SK-N-SH treated with all-trans-retinoic acid at 6 μM for 48 hours (cell line): ENCODE measurements around the gene SCLT1.

Experiments
- ATAC-seq: fragments of 200-7000 bp; cut with Tn5 transposase; 3 replicates; pipeline ENCODE4 v1.9.1; 2020; ENCODE audit warnings: mild to moderate bottlenecking, moderate library complexity
- ARNTL ChIP-seq: fragments of 450-650 bp; formaldehyde crosslinking; IDR thresholded peaks from 2 replicates; pipeline ENCODE4 v1.5.0; 2020; ENCODE audit warnings: low read depth, mild to moderate bottlenecking, moderate library complexity, borderline replicate concordance
- BACH2 ChIP-seq: fragments of 250-450 bp; sonication (Bioruptor Pico); IDR thresholded peaks from 2 replicates; pipeline ENCODE4 v1.9.0; 2021; ENCODE audit warnings: mild to moderate bottlenecking, borderline replicate concordance
- CSDC2 ChIP-seq: fragments of 250-450 bp; sonication (Bioruptor Pico); IDR thresholded peaks from 2 replicates; pipeline ENCODE4 v1.5.0; 2020; ENCODE audit warnings: mild to moderate bottlenecking, moderate library complexity
- ESRRG ChIP-seq: fragments of 250-450 bp; sonication (Bioruptor Pico); IDR thresholded peaks from 2 replicates; pipeline ENCODE4 v1.6.1; 2021; ENCODE audit warnings: mild to moderate bottlenecking
- GLIS3 ChIP-seq: fragments of 250-450 bp; sonication (Bioruptor Pico); IDR thresholded peaks from 2 replicates; pipeline ENCODE4 v1.5.0; 2020; ENCODE audit warnings: mild to moderate bottlenecking, moderate library complexity
- ISL1 ChIP-seq: fragments of 250-450 bp; sonication (Bioruptor Pico); IDR thresholded peaks from 2 replicates; pipeline ENCODE4 v2.1.2; 2022; ENCODE audit warnings: mild to moderate bottlenecking, moderate library complexity
- OSR1 ChIP-seq: fragments of 250-450 bp; sonication (Bioruptor Pico); IDR thresholded peaks from 2 replicates; pipeline ENCODE4 v1.8.0; 2022; ENCODE audit warnings: moderate library complexity, mild to moderate bottlenecking, inconsistent platforms
- PPARA ChIP-seq: fragments of 250-450 bp; sonication (Bioruptor Pico); IDR thresholded peaks from 2 replicates; pipeline ENCODE4 v1.5.0; 2020; ENCODE audit warnings: mild to moderate bottlenecking, borderline replicate concordance
- RARB ChIP-seq: fragments of 250-450 bp; sonication (Bioruptor Pico); IDR thresholded peaks from 2 replicates; pipeline ENCODE4 v1.8.0; 2021; ENCODE audit warnings: mild to moderate bottlenecking, moderate library complexity
- SNAI2 ChIP-seq: fragments of 250-450 bp; sonication (Bioruptor Pico); IDR thresholded peaks from 2 replicates; pipeline ENCODE4 v1.5.0; 2020; ENCODE audit warnings: mild to moderate bottlenecking, moderate library complexity
- TOX ChIP-seq: fragments of 250-450 bp; sonication (Bioruptor Pico); IDR thresholded peaks from 2 replicates; pipeline ENCODE4 v1.8.0; 2021; ENCODE audit warnings: mild to moderate bottlenecking, moderate library complexity, borderline replicate concordance
- ZC3H10 ChIP-seq: fragments of 250-450 bp; sonication (Bioruptor Pico); IDR thresholded peaks from 2 replicates; pipeline ENCODE4 v1.5.1; 2021; ENCODE audit warnings: mild to moderate bottlenecking, moderate library complexity
- ZNF70 ChIP-seq: fragments of 450-650 bp; formaldehyde crosslinking; IDR thresholded peaks from 2 replicates; pipeline ENCODE4 v1.5.0; 2020; ENCODE audit warnings: mild to moderate bottlenecking, moderate library complexity
- ZNF8 ChIP-seq: fragments of 450-650 bp; formaldehyde crosslinking; IDR thresholded peaks from 2 replicates; pipeline ENCODE4 v1.5.0; 2020; ENCODE audit warnings: mild to moderate bottlenecking, moderate library complexity
- TF ChIP-seq, protein P1 (sequence below): fragments of 250-450 bp; sonication (Bioruptor Pico); IDR thresholded peaks from 2 replicates; pipeline ENCODE4 v1.8.0; 2021; ENCODE audit warnings: low read depth, mild to moderate bottlenecking, moderate library complexity, borderline replicate concordance
- TF ChIP-seq, protein P2 (sequence below): fragments of 250-450 bp; sonication (Bioruptor Pico); IDR thresholded peaks from 2 replicates; pipeline ENCODE4 v1.5.0; 2020; ENCODE audit warnings: mild to moderate bottlenecking, moderate library complexity
- TF ChIP-seq, protein P3 (sequence below): fragments of 250-450 bp; sonication (Bioruptor Pico); IDR thresholded peaks from 2 replicates; pipeline ENCODE4 v1.5.1; 2020; ENCODE audit warnings: low read depth, mild to moderate bottlenecking, moderate library complexity
- TF ChIP-seq, protein P4 (sequence below): fragments of 250-450 bp; sonication (Bioruptor Pico); IDR thresholded peaks from 2 replicates; pipeline ENCODE4 v1.5.1; 2021; ENCODE audit warnings: mild to moderate bottlenecking, moderate library complexity
- TF ChIP-seq, protein P5 (sequence below): fragments of 250-450 bp; sonication (Bioruptor Pico); IDR thresholded peaks from 2 replicates; pipeline ENCODE4 v1.8.0; 2020; ENCODE audit warnings: mild to moderate bottlenecking, moderate library complexity, borderline replicate concordance

SCLT1 gene

DNA sequence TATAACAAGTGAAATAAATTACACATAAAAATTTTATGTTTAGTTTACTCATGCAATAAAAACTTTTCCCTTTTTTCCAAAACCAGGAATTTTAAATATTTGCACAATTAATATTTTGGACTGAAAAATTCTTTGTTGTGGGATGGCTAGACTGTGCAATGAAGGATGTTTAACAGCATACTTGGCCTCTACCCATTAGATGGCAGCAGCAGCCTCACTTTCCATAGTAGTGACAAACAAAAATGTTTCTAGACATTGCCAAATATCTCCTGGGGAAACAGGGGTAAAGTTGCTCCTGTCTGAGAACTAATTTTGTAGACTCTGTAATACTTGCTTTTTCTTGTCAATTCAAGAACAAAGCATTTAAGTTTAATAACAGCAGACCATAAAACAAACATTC lies 49.8 kb downstream of the SCLT1 start:
- TF ChIP-seq ZNF8 (CRISPR knock-in tag) = no peak
- TF ChIP-seq, protein P1, sequence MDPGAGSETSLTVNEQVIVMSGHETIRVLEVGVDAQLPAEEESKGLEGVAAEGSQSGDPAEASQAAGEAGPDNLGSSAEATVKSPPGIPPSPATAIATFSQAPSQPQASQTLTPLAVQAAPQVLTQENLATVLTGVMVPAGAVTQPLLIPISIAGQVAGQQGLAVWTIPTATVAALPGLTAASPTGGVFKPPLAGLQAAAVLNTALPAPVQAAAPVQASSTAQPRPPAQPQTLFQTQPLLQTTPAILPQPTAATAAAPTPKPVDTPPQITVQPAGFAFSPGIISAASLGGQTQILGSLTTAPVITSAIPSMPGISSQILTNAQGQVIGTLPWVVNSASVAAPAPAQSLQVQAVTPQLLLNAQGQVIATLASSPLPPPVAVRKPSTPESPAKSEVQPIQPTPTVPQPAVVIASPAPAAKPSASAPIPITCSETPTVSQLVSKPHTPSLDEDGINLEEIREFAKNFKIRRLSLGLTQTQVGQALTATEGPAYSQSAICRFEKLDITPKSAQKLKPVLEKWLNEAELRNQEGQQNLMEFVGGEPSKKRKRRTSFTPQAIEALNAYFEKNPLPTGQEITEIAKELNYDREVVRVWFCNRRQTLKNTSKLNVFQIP (CRISPR knock-in tag) = no peak
- TF ChIP-seq, protein P2, sequence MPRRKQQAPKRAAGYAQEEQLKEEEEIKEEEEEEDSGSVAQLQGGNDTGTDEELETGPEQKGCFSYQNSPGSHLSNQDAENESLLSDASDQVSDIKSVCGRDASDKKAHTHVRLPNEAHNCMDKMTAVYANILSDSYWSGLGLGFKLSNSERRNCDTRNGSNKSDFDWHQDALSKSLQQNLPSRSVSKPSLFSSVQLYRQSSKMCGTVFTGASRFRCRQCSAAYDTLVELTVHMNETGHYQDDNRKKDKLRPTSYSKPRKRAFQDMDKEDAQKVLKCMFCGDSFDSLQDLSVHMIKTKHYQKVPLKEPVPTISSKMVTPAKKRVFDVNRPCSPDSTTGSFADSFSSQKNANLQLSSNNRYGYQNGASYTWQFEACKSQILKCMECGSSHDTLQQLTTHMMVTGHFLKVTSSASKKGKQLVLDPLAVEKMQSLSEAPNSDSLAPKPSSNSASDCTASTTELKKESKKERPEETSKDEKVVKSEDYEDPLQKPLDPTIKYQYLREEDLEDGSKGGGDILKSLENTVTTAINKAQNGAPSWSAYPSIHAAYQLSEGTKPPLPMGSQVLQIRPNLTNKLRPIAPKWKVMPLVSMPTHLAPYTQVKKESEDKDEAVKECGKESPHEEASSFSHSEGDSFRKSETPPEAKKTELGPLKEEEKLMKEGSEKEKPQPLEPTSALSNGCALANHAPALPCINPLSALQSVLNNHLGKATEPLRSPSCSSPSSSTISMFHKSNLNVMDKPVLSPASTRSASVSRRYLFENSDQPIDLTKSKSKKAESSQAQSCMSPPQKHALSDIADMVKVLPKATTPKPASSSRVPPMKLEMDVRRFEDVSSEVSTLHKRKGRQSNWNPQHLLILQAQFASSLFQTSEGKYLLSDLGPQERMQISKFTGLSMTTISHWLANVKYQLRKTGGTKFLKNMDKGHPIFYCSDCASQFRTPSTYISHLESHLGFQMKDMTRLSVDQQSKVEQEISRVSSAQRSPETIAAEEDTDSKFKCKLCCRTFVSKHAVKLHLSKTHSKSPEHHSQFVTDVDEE (CRISPR knock-in tag) = no peak
- no peak for TF ChIP-seq TOX (CRISPR knock-in tag)
- TF ChIP-seq, protein P3, sequence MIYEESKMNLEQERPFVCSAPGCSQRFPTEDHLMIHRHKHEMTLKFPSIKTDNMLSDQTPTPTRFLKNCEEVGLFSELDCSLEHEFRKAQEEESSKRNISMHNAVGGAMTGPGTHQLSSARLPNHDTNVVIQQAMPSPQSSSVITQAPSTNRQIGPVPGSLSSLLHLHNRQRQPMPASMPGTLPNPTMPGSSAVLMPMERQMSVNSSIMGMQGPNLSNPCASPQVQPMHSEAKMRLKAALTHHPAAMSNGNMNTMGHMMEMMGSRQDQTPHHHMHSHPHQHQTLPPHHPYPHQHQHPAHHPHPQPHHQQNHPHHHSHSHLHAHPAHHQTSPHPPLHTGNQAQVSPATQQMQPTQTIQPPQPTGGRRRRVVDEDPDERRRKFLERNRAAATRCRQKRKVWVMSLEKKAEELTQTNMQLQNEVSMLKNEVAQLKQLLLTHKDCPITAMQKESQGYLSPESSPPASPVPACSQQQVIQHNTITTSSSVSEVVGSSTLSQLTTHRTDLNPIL (CRISPR knock-in tag) = no peak
- no peak for TF ChIP-seq ZC3H10 (CRISPR knock-in tag)
- no peak for TF ChIP-seq OSR1 (CRISPR knock-in tag)
- TF ChIP-seq ISL1 (CRISPR knock-in tag) = no peak
- no peak for TF ChIP-seq BACH2 (CRISPR knock-in tag)
- TF ChIP-seq ZNF70 (CRISPR knock-in tag) = no peak
- TF ChIP-seq, protein P4, sequence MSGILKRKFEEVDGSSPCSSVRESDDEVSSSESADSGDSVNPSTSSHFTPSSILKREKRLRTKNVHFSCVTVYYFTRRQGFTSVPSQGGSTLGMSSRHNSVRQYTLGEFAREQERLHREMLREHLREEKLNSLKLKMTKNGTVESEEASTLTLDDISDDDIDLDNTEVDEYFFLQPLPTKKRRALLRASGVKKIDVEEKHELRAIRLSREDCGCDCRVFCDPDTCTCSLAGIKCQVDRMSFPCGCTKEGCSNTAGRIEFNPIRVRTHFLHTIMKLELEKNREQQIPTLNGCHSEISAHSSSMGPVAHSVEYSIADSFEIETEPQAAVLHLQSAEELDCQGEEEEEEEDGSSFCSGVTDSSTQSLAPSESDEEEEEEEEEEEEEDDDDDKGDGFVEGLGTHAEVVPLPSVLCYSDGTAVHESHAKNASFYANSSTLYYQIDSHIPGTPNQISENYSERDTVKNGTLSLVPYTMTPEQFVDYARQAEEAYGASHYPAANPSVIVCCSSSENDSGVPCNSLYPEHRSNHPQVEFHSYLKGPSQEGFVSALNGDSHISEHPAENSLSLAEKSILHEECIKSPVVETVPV = no peak
- TF ChIP-seq GLIS3 (CRISPR knock-in tag) = no peak
- no peak for TF ChIP-seq ARNTL (CRISPR knock-in tag)
- peak; percentile 81 for ATAC-seq

DNA sequence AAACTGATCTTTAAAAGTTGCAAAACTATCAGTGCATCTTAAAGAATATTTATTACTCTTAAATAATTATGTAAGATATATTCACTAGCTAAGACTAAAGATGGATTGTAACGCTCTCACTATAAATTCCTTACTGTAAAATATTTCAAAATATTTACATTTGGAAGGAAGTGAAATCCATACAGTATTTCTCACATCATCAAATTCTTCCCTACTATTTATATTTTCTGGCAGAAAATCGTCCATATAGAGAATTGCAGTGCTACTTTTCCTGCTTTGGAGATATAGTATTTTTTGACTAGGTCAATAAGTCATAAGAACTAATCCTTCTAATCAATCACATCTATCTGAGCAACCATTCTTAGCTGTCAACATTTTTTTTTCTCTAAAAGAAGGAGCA lies 52.9 kb downstream of the SCLT1 start:
- TF ChIP-seq, protein P5, sequence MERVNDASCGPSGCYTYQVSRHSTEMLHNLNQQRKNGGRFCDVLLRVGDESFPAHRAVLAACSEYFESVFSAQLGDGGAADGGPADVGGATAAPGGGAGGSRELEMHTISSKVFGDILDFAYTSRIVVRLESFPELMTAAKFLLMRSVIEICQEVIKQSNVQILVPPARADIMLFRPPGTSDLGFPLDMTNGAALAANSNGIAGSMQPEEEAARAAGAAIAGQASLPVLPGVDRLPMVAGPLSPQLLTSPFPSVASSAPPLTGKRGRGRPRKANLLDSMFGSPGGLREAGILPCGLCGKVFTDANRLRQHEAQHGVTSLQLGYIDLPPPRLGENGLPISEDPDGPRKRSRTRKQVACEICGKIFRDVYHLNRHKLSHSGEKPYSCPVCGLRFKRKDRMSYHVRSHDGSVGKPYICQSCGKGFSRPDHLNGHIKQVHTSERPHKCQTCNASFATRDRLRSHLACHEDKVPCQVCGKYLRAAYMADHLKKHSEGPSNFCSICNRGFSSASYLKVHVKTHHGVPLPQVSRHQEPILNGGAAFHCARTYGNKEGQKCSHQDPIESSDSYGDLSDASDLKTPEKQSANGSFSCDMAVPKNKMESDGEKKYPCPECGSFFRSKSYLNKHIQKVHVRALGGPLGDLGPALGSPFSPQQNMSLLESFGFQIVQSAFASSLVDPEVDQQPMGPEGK = no peak
- TF ChIP-seq GLIS3 (CRISPR knock-in tag) (no peak), RARB (CRISPR knock-in tag) (no peak), PPARA (CRISPR knock-in tag) (no peak), ZNF8 (CRISPR knock-in tag) (no peak), TOX (CRISPR knock-in tag) (no peak), CSDC2 (CRISPR knock-in tag) (no peak), SNAI2 (CRISPR knock-in tag) (no peak), ISL1 (CRISPR knock-in tag) (no peak), BACH2 (CRISPR knock-in tag) (no peak), ZC3H10 (CRISPR knock-in tag) (no peak), ESRRG (no peak), ZNF70 (CRISPR knock-in tag) (no peak), OSR1 (CRISPR knock-in tag) (no peak), ARNTL (CRISPR knock-in tag) (no peak)
- TF ChIP-seq, protein P3 (CRISPR knock-in tag) = no peak
- TF ChIP-seq, protein P4 = no peak
- no peak for ATAC-seq
